ENCODE measurements around the gene RAI1.

The RAI1 gene

DNA sequence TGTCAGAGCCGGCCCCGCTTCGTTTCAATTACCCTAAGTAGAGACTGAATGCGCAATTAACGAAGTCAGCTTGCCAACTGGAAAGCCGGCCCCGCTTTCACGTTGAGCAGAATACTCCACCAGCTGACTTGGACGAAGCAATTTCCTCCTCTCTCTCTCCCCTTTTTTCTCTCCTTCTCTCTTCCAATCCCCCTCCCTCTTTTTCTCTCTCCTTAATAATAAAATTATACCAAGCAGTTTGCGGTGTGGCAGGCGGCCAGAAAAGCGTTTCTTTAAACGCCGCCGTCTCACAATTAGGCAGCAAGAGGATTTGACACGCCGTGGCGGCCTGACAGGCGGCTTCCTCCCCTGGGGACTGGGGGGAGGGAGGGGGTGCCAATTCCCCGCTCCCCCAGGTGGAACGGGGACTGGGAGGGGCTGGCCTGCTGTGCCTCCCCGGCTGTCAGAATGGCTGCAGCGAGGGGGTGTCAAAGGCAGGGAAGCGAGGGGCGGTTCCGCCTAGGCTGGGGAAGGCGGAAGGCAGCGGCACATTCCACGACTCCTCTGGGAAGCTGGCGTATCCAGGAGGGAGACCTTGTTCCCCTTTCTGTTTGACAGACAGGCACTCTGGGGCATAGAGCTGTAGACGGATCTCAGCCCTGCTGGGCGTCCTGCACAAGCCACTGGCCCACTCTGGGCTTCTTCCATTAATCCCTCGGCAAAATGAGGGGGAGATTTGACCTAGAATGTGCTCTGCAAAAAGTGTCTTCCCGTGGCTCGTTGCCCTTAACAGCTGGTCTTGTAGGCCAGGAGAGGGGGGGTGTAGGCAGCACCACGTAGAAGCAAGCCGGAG lies 102.8 kb downstream of the RAI1 start:
- no peaks in the 10 kb centered on the region for H3K36me3 ChIP-seq (ENCODE audit: control insufficient read depth, insufficient read depth, low read length, severe bottlenecking)
- peak overlapping the region; percentile 51 for H3K9ac ChIP-seq (ENCODE audit: low read length)
- no peaks in the 10 kb centered on the region for H3K9me3 ChIP-seq (ENCODE audit: control insufficient read depth, low read length)
- peaks cover 22% of the 10 kb centered on the region for H3K4me1 ChIP-seq (ENCODE audit: control insufficient read depth, insufficient read depth, low read length)
- DNase-seq (ENCODE audit: low read depth) = peak; percentile 25
- no peaks in the 10 kb centered on the region for H3K27me3 ChIP-seq (replicated peaks; ENCODE audit: control insufficient read depth, insufficient read depth, low read length)
- peak overlapping the region; percentile 70 for H3K4me3 ChIP-seq (ENCODE audit: low read length)

DNA sequence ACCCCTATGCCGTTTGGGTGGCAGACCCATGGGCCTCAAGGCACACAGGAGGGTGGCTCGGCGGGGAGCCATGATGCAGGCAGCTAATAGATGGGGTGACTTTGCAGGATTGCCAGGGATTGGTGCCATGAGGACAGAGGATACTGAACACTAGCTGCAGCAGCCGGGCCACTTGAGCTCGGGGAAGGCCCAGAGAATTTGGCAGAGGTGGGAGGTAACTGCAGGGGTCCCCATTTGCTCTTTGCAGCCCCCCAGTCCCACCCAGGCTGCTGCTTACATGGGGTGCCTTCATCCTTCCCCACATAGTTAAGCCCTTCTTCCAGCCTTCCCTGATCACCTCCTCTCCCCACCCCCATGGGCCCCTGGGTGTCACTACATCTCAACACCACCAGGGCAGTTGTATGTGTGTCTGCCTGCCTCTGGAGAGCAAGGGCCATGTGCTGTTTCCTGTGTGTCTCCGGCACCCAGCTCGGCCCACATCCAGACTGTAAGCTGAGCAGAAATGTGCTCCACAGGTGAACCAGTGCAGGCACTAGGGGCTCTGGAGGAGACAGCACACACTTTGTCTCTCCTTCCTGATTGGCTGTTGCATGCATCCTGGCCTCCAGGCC lies 103.5 kb downstream of the RAI1 start:
- peak; percentile 21 for DNase-seq (ENCODE audit: low read depth)
- Histone ChIP-seq H3K4me3 (ENCODE audit: low read length) (no peak overlapping the region), H3K9me3 (ENCODE audit: control insufficient read depth, low read length) (no peaks in the 10 kb centered on the region), H3K36me3 (ENCODE audit: control insufficient read depth, insufficient read depth, low read length, severe bottlenecking) (no peaks in the 10 kb centered on the region), H3K9ac (ENCODE audit: low read length) (no peak overlapping the region), H3K27me3 (replicated peaks; ENCODE audit: control insufficient read depth, insufficient read depth, low read length) (no peaks in the 10 kb centered on the region), H3K4me1 (ENCODE audit: control insufficient read depth, insufficient read depth, low read length) (peaks cover 17% of the 10 kb centered on the region)

DNA sequence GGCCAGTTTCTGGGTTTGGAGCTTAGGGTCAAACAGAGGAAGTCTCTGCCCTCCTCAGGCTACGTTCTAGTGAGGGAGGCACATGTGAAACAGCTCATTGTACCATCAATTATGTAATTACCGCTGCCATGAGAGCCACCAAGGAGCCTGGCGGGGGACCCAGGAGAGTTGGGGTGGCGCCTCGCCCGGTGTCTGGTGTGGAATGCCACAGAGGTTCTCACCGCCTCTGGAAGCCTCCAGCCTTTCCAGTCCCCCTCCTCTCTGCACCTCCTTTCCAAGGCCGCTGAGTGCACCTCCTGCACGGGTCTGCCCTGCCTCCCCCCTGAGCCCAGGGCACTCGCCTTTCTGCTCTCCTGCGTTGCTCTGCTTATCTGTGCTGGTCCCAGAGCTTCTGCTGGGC lies 104.1 kb downstream of the RAI1 start:
- Histone ChIP-seq H3K4me3 (ENCODE audit: low read length) (no peak overlapping the region), H3K36me3 (ENCODE audit: control insufficient read depth, insufficient read depth, low read length, severe bottlenecking) (no peaks in the 10 kb centered on the region), H3K27me3 (replicated peaks; ENCODE audit: control insufficient read depth, insufficient read depth, low read length) (no peaks in the 10 kb centered on the region), H3K9me3 (ENCODE audit: control insufficient read depth, low read length) (no peaks in the 10 kb centered on the region), H3K4me1 (ENCODE audit: control insufficient read depth, insufficient read depth, low read length) (peaks cover 17% of the 10 kb centered on the region), H3K9ac (ENCODE audit: low read length) (no peak overlapping the region)
- DNase-seq (ENCODE audit: low read depth) = no peak

DNA sequence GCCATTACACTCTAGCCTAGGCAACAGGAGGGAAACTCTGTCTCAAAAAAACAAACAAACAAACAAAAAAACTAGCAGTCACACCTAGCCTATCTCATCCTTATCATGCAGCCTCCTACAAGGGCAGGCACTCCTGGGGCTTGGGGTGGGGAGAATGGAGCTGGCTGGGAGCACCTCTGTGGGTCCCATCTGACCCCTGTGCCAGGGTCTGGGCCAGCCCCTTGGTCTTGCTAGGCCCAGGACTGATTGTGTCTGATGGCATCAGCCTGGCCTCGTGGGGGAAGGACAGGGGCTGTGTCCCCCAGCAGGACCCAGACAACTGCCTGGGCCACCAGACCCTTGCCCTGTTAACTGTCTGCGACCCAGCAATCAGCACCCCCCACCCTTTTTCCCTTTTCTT lies 105.7 kb downstream of the RAI1 start:
- Histone ChIP-seq H3K36me3 (ENCODE audit: control insufficient read depth, insufficient read depth, low read length, severe bottlenecking) (no peaks in the 10 kb centered on the region), H3K4me3 (ENCODE audit: low read length) (no peak overlapping the region), H3K4me1 (ENCODE audit: control insufficient read depth, insufficient read depth, low read length) (peaks cover 14% of the 10 kb centered on the region), H3K9me3 (ENCODE audit: control insufficient read depth, low read length) (no peaks in the 10 kb centered on the region), H3K27me3 (replicated peaks; ENCODE audit: control insufficient read depth, insufficient read depth, low read length) (no peaks in the 10 kb centered on the region), H3K9ac (ENCODE audit: low read length) (no peak overlapping the region)
- no peak for DNase-seq (ENCODE audit: low read depth)

DNA sequence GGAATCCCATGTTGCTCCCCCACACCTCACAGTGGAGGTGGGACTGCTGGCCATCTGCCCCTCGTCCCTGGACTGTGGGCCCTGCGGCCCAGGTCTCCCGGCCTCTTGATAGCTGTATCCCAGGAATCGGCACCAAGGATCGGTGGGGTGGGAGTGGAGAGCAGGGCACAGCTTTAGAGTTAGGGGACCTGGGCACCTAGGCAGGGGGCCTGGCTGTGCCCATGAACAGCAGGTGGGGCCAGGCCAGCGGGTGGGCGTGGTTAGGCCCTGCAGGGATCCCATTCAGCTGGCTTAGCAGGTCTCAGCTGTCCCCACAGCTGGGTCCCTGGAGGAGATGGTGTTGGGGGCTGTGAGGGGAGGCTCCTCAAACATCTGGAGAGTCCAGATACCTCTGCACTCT lies 106.3 kb downstream of the RAI1 start:
- H3K9me3 ChIP-seq (ENCODE audit: control insufficient read depth, low read length) = no peaks in the 10 kb centered on the region
- no peak overlapping the region for H3K9ac ChIP-seq (ENCODE audit: low read length)
- no peaks in the 10 kb centered on the region for H3K36me3 ChIP-seq (ENCODE audit: control insufficient read depth, insufficient read depth, low read length, severe bottlenecking)
- peaks cover 14% of the 10 kb centered on the region for H3K4me1 ChIP-seq (ENCODE audit: control insufficient read depth, insufficient read depth, low read length)
- no peak for DNase-seq (ENCODE audit: low read depth)
- no peaks in the 10 kb centered on the region for H3K27me3 ChIP-seq (replicated peaks; ENCODE audit: control insufficient read depth, insufficient read depth, low read length)
- no peak overlapping the region for H3K4me3 ChIP-seq (ENCODE audit: low read length)

DNA sequence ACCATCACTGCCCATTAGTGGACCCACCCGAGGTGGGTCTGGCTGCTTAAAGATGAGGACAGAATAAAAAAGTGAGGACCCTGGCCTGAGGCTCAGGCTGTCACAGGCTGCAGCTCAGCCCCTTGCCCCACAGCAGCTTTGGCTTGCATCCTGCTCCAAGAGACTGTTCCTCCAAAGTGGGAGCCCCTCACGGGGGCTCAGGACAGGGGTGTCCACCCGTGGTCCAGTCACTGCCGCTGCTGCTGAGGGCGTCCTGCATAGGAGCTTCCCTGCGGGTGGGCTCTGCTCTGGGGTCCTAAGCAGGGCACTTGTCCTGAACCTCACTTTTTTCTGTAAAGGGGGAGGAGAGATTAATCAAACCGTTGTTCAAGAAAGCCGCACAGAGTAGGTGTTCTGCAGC lies 107.7 kb downstream of the RAI1 start:
- H3K36me3 ChIP-seq (ENCODE audit: control insufficient read depth, insufficient read depth, low read length, severe bottlenecking) = peaks cover 3% of the 10 kb centered on the region
- DNase-seq (ENCODE audit: low read depth) = no peak
- H3K27me3 ChIP-seq (replicated peaks; ENCODE audit: control insufficient read depth, insufficient read depth, low read length) = no peaks in the 10 kb centered on the region
- no peaks in the 10 kb centered on the region for H3K9me3 ChIP-seq (ENCODE audit: control insufficient read depth, low read length)
- no peak overlapping the region for H3K4me3 ChIP-seq (ENCODE audit: low read length)
- peaks cover 6% of the 10 kb centered on the region for H3K4me1 ChIP-seq (ENCODE audit: control insufficient read depth, insufficient read depth, low read length)
- no peak overlapping the region for H3K9ac ChIP-seq (ENCODE audit: low read length)

DNA sequence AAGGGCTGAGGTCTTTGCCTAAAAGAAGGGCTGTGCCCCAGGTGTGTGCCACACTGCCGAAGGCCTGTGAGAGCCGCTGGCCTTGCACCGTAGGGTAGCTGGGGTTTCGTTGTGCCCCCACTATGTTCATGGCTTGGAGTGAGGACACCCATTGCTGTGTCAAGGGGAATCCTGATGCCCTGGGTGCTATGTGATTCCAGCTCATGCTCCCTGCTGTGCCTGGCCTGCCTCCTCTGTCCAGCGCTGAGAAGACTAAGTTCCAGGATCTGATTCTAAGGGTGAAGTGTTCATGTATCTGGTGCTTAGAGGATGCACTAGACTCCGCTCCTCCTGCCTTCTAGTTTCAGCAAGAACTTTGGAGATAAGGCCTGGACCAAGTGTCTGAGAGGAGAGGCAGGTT lies 108.2 kb downstream of the RAI1 start:
- Histone ChIP-seq H3K9ac (ENCODE audit: low read length) (no peak overlapping the region), H3K36me3 (ENCODE audit: control insufficient read depth, insufficient read depth, low read length, severe bottlenecking) (peaks cover 8% of the 10 kb centered on the region), H3K4me3 (ENCODE audit: low read length) (no peak overlapping the region), H3K4me1 (ENCODE audit: control insufficient read depth, insufficient read depth, low read length) (peaks cover 1% of the 10 kb centered on the region), H3K27me3 (replicated peaks; ENCODE audit: control insufficient read depth, insufficient read depth, low read length) (no peaks in the 10 kb centered on the region), H3K9me3 (ENCODE audit: control insufficient read depth, low read length) (no peaks in the 10 kb centered on the region)
- no peak for DNase-seq (ENCODE audit: low read depth)

DNA sequence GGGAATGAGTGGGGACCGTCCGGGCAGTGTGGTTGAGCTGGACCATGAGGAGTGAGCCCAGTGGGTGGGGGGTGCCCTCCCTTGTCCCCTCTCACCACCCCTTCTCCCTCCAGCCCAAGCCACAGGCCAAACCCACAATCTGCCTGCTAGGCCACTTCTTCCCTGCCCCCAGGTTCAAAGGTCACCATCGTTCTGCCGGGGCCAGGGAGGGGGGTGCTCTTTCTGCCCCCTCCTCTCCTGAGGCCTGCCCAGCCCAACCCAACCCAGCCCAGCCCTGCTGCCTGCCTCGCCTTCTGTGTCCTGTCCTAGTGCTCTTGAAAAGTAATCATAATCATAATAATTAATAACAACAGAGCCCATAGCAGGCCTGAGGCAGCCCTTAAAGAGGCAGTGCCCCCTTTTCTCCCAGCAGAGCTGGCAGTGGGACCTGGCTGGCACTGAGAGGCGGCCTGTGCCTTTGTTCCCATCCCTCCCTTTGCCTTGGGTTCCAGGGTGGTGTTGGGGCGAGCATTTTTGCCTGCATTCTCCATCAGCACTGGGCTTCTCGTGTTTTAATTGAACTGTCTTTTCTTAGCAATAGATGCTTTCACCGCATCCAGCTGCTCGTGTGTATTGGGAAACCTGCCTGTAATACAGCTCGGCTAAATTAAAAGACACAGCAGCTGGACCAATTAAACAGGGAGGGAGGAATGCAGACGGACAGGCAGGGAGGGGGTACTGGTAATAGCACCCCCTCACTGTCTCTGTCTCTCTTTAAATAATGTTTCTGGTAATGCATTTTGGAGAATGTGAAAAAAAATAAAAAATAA lies 108.8 kb downstream of the RAI1 start:
- Histone ChIP-seq H3K27me3 (replicated peaks; ENCODE audit: control insufficient read depth, insufficient read depth, low read length) (no peaks in the 10 kb centered on the region), H3K36me3 (ENCODE audit: control insufficient read depth, insufficient read depth, low read length, severe bottlenecking) (peaks cover 14% of the 10 kb centered on the region), H3K4me1 (ENCODE audit: control insufficient read depth, insufficient read depth, low read length) (no peaks in the 10 kb centered on the region), H3K9ac (ENCODE audit: low read length) (no peak overlapping the region), H3K4me3 (ENCODE audit: low read length) (no peak overlapping the region), H3K9me3 (ENCODE audit: control insufficient read depth, low read length) (no peaks in the 10 kb centered on the region)
- DNase-seq (ENCODE audit: low read depth) = no peak

DNA sequence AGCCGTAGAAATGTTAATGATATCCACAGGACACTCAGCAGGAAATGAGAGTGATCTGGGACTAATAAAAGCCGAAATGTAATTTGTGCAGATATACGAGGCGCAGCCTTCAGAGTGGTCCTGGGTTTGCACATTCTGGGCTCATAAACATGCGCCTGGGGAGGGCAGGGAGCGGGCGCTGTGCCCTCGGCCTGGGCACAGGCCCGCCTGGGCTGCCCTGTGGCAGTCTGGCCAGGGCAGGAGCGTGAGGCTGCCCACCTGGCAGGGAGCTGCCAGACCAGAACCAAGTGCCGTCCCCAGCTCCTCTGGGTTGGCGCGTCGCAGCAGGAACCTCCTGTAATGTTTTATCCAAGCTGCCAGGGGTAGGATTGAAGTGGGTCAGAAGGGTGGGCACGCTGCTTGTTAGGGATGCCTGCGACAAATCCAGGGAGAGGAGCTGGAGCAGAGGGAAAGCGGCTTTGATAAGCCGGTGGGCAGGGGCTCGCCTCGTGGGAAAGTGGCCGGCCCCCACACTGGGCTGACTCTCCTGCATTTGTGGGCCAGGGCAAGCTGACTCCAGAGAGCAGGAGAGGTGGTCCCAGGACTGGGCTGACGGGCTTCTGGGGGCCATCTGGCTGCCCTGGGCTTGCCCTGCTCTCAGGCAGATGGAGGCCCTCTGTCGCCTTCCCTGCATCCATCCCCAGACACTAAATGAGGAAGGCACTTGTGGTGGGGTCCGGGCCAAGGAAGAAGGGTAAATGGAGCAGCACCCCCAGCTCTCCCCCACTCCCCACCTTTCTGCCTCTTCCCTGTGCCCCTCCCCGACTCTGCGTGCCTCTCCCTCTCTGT lies 109.6 kb downstream of the RAI1 start:
- Histone ChIP-seq H3K4me3 (ENCODE audit: low read length) (no peak overlapping the region), H3K36me3 (ENCODE audit: control insufficient read depth, insufficient read depth, low read length, severe bottlenecking) (peaks cover 15% of the 10 kb centered on the region), H3K9me3 (ENCODE audit: control insufficient read depth, low read length) (no peaks in the 10 kb centered on the region), H3K9ac (ENCODE audit: low read length) (no peak overlapping the region), H3K27me3 (replicated peaks; ENCODE audit: control insufficient read depth, insufficient read depth, low read length) (no peaks in the 10 kb centered on the region), H3K4me1 (ENCODE audit: control insufficient read depth, insufficient read depth, low read length) (no peaks in the 10 kb centered on the region)
- DNase-seq (ENCODE audit: low read depth) = no peak

DNA sequence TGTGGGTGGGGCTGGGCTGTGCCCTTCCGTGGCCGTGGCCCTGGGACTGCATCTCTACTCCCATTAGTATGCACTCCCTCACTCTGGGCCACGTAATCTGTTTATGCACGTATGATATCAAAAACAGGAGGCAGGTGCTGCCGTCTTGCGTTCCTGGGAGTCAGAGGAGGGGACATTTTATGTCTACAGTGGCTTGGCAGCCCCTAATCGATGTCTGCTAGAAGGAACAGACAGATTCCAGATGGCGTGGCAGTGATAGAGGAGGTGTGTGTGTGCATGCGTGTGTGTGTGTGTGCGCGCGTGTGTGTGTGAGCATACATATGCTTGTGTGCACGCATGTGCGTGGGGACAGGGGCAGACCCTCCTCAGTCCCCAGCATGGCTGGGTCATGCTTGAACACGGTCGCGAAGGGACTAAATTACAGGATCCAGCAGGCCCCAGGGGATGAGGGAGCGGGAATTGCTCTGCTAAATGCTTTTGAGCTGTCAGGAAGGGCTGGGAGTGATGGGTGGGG lies 110.8 kb downstream of the RAI1 start:
- no peak for DNase-seq (ENCODE audit: low read depth)
- H3K4me3 ChIP-seq (ENCODE audit: low read length) = no peak overlapping the region
- H3K36me3 ChIP-seq (ENCODE audit: control insufficient read depth, insufficient read depth, low read length, severe bottlenecking) = peaks cover 19% of the 10 kb centered on the region
- H3K27me3 ChIP-seq (replicated peaks; ENCODE audit: control insufficient read depth, insufficient read depth, low read length) = no peaks in the 10 kb centered on the region
- no peaks in the 10 kb centered on the region for H3K9me3 ChIP-seq (ENCODE audit: control insufficient read depth, low read length)
- no peaks in the 10 kb centered on the region for H3K4me1 ChIP-seq (ENCODE audit: control insufficient read depth, insufficient read depth, low read length)
- H3K9ac ChIP-seq (ENCODE audit: low read length) = no peak overlapping the region
